Heart left ventricle (tissue), 16 donors: Measurements from ENCODE around the gene TAP2. TPM values are rescaled to one million over a fixed set of nuclear protein-coding genes. Genes with fewer than 3 reads are reported as not detected.

ENCODE experiments used
- ATAC-seq, 4 donors: fragments of 200-7000 bp; cut with Tn5 transposase; one replicate each; pipeline ENCODE4 v1.9.1; 2020 to 2022; ENCODE audit warnings: moderate library complexity in 4 of 4, mild to moderate bottlenecking in 3 of 4, moderate number of reproducible peaks in 1 of 4
- DNase-seq, 5 donors: peaks; one replicate each; pipeline ENCODE4 v3.0.0-alpha.2; 2020
- H3K27ac ChIP-seq, 12 donors: fragments of 200-600 bp; sonication (generic) in 4 of 12; one replicate each; pipeline versions ENCODE4 v1.5.0 to v1.8.0; 2016 to 2022; ENCODE audit warnings: mild to moderate bottlenecking in 2 of 12
- H3K27me3 ChIP-seq, 9 donors: fragments of 200-600 bp; sonication (generic) in 2 of 9; one replicate each; pipeline versions ENCODE4 v1.5.1 to v1.8.0; 2016 to 2022; ENCODE audit warnings: mild to moderate bottlenecking in 3 of 9
- H3K36me3 ChIP-seq, 9 donors: fragments of 200-600 bp; sonication (generic) in 2 of 9; one replicate each; pipeline versions ENCODE4 v1.5.0 to v1.8.0; 2018 to 2022; ENCODE audit warnings: mild to moderate bottlenecking in 2 of 9
- H3K4me1 ChIP-seq, 12 donors: fragments of 200-600 bp; sonication (generic) in 4 of 12; one replicate each; pipeline versions ENCODE4 v1.5.0 to v1.8.0; 2016 to 2022; ENCODE audit warnings: mild to moderate bottlenecking in 3 of 12
- H3K4me3 ChIP-seq, 12 donors: fragments of 200-600 bp; sonication (generic) in 4 of 12; one replicate each; pipeline versions ENCODE4 v1.5.0 to v1.8.0; 2017 to 2022; ENCODE audit warnings: mild to moderate bottlenecking in 9 of 12, moderate library complexity in 4 of 12
- H3K9me3 ChIP-seq, 12 donors: fragments of 200-600 bp; sonication (generic) in 4 of 12; one replicate each; pipeline versions ENCODE4 v1.5.0 to v1.8.0; 2016 to 2022; ENCODE audit warnings: mild to moderate bottlenecking in 1 of 12
- POLR2A ChIP-seq, 2 donors: fragments of 450-650 bp; IDR thresholded peaks; one replicate each; pipeline ENCODE4 v1.6.1; 2017; ENCODE audit warnings: antibody characterized with exemption in 2 of 2, mild to moderate bottlenecking in 2 of 2, moderate library complexity in 2 of 2
- WGBS, 4 donors: extraction: QIAGEN DNeasy Blood & Tissue Kit in 2 of 4; methylation state at CpG; one replicate each; pipeline versions ENCODE4 v1.1.5 to v1.1.7; 2013 to 2018; 5-methylcytosine and 5-hydroxymethylcytosine counted together
- intact Hi-C, 10 donors: fragments of 100-400 bp; cut with DNase I; formaldehyde crosslinking; loops; one replicate each; pipeline versions ENCODE4 v1.11.1 to v1.14.2; 2022
- polyA plus RNA-seq, 2 donors: library from polyadenylated mRNA; stranded (reverse); fragments of 200-250 nt; gene quantifications; one replicate each; pipeline ENCODE4 v1.2.3, GENCODE V29; 2013
- total RNA-seq, 9 donors: library from RNA; depleted of rRNA in 2 of 9; stranded (reverse); fragments of >200 nt in 2 of 9; fragmentation: NEBNext Ultra II Directional in 3 of 9; extraction: Animal tissue kit (Norgen Biotek cat#: 25700) in 3 of 9; gene quantifications; one replicate each; pipeline versions ENCODE4 v1.1.0 to v1.2.4, GENCODE V29; 2016 to 2023
- TF ChIP-seq, protein P1 (sequence below), 12 donors: fragments of 200-600 bp; sonication (generic) in 4 of 12; IDR thresholded peaks; one replicate each; pipeline versions ENCODE4 v1.5.0 to v1.8.0; 2018 to 2022; ENCODE audit warnings: antibody characterized with exemption in 12 of 12, mild to moderate bottlenecking in 5 of 12
- donor health status: ischemic (EF 13 %, LVEDD 7.1; RV severe dilation, severe dysfunction).
- donor health status: healthy with polysubstance abuse.
- donor health status: DM: no; HTN: yes; CAD: no.
- donor health status: DM: no; HTN: no; CAD: no.
- donor health status: ischemic (EF 25% LVEDD 6.9; RV normal size, moderate dysfunction).
- donor health status: ischemic (EF 25% LVEDD 5.7; RV mildly dilated, moderate dysfunction).
- donor health status: healthy.
- donor health status: DM: yes; HTN: yes; CAD: no.
- donor health status: ischemic (EF 35%, LVEDD 5.7; RV mildly dilated, moderate dysfunction).
- donor health status: nonischemic (EF 11% LVEDD 7.7; RV severe dilation, severe dysfunction).
- donor health status: DM: yes; HTN: yes; CAD: no.
- donor health status: PGD.
- donor health status: ischemic (EF 29% LVEDD 5.4; RV normal size, mild dysfunction).
- donor health status: nonischemic (EF 23%, LVEDD 6.1; RV moderate dilation, normal function).

Gene TAP2
- total and polyA plus RNA-seq, 11 donors, result 5.4 to 107 (median 12.6) TPM

DNA sequence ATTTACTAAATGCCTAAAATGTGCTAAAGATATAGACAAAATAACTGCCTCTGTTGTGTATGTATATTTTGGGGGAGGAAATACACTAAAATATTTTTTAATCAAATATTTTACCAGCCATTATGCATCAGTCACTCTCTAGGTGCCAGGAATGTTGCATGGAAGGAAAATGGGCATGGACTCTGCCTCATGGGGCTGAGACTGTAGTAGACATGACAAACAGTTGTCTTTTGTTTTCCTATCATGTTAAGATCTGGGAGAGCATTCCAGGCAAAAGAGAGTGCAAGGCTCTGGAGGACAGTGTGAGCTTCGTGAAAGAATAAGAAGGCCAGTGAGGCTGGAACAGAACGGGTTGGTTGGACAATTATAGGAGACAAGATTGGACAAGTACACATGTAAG, 48.2 kb downstream of the TAP2 start:
- Histone ChIP-seq H3K36me3 (no peaks in the 10 kb centered on the region), H3K4me1 (peaks cover 0 to 24% (median 0%) of the 10 kb centered on the region in 12 donors), H3K27me3 (peaks cover 0 to 74% (median 8%) of the 10 kb centered on the region in 9 donors), H3K9me3 (peaks cover 0 to 3% (median 0%) of the 10 kb centered on the region in 12 donors), H3K4me3 (no peak overlapping the region), H3K27ac (no peak overlapping the region)
- DNase-seq (no peak), ATAC-seq (no peak)
- TF ChIP-seq, protein P1, sequence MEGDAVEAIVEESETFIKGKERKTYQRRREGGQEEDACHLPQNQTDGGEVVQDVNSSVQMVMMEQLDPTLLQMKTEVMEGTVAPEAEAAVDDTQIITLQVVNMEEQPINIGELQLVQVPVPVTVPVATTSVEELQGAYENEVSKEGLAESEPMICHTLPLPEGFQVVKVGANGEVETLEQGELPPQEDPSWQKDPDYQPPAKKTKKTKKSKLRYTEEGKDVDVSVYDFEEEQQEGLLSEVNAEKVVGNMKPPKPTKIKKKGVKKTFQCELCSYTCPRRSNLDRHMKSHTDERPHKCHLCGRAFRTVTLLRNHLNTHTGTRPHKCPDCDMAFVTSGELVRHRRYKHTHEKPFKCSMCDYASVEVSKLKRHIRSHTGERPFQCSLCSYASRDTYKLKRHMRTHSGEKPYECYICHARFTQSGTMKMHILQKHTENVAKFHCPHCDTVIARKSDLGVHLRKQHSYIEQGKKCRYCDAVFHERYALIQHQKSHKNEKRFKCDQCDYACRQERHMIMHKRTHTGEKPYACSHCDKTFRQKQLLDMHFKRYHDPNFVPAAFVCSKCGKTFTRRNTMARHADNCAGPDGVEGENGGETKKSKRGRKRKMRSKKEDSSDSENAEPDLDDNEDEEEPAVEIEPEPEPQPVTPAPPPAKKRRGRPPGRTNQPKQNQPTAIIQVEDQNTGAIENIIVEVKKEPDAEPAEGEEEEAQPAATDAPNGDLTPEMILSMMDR (IDR thresholded peaks at IDR 0.05), result no peak
- no peak for TF ChIP-seq POLR2A (IDR thresholded peaks at IDR 0.05)
- 55 to 63% (median 61%) methylated on average over 2 of the region's 2 CpGs for WGBS, 4 donors
- intact Hi-C loops, result loop anchor here in 7 of 10 donors (5.0 to 10.0 kb wide), 6 partner anchors 86 to 546 kb away; no protein-coding TSS in a partner anchor

Other genes with a start within 250 kb of the TAP2 start
- gene HLA-DRB1, start 248.9 kb downstream of the TAP2 start, total RNA-seq, result 100 to 1,000 TPM in 3 of 9 donors, 10 to 100 TPM in 6; 12.3 to 404 (median 86.3) TPM
- 10 to 100 TPM; 32.3 to 76.3 TPM for gene HLA-DRB1, start 248.9 kb downstream of the TAP2 start, polyA plus RNA-seq
- gene HLA-DQA1, start 201.3 kb downstream of the TAP2 start, total RNA-seq, result 100 to 1,000 TPM in 1 of 9 donors, 10 to 100 TPM in 5, 1 to 10 TPM in 2, not detected in 1; 1.2 to 154 (median 14.1) TPM
- gene HLA-DQA1, start 201.3 kb downstream of the TAP2 start, polyA plus RNA-seq, result 1 to 10 TPM; 5.3 to 8.7 TPM
- 10 to 100 TPM in 6 of 9 donors, 1 to 10 TPM in 2, under 1 TPM in 1; 0.38 to 86.5 (median 14.9) TPM for gene HLA-DQB1, start 172.1 kb downstream of the TAP2 start, total RNA-seq
- gene HLA-DQB1, start 172.1 kb downstream of the TAP2 start, polyA plus RNA-seq, result 10 to 100 TPM; 15.4 to 28.9 TPM
- gene HLA-DQA2, start 97.3 kb downstream of the TAP2 start, total RNA-seq, result 10 to 100 TPM in 2 of 9 donors, 1 to 10 TPM in 1, under 1 TPM in 3, not detected in 3; 0.14 to 34.4 (median 1.6) TPM
- not detected for gene HLA-DQA2, start 97.3 kb downstream of the TAP2 start, polyA plus RNA-seq
- gene HLA-DQB2, start 75.2 kb downstream of the TAP2 start, total RNA-seq, result 10 to 100 TPM in 1 of 9 donors, 1 to 10 TPM in 3, under 1 TPM in 2, not detected in 3; 0.55 to 26.4 (median 1.5) TPM
- not detected for gene HLA-DQB2, start 75.2 kb downstream of the TAP2 start, polyA plus RNA-seq
- gene HLA-DOB, start 21.7 kb downstream of the TAP2 start, total RNA-seq, result 1 to 10 TPM in 1 of 9 donors, under 1 TPM in 6, not detected in 2; 0.25 to 2.7 (median 0.60) TPM
- gene HLA-DOB, start 21.7 kb downstream of the TAP2 start, polyA plus RNA-seq, result under 1 TPM; 0.30 to 0.76 TPM
- gene PSMB8, start 5.3 kb upstream of the TAP2 start, total RNA-seq, result 100 to 1,000 TPM in 1 of 9 donors, 10 to 100 TPM in 8; 11.1 to 115 (median 15.2) TPM
- 10 to 100 TPM; 23.1 to 32.6 TPM for gene PSMB8, start 5.3 kb upstream of the TAP2 start, polyA plus RNA-seq
- 100 to 1,000 TPM in 1 of 9 donors, 10 to 100 TPM in 8; 15.1 to 207 (median 20.3) TPM for gene TAP1, start 15.0 kb upstream of the TAP2 start, total RNA-seq
- gene TAP1, start 15.0 kb upstream of the TAP2 start, polyA plus RNA-seq, result 10 to 100 TPM; 21.6 to 44.5 TPM
- 100 to 1,000 TPM in 1 of 9 donors, 10 to 100 TPM in 7, 1 to 10 TPM in 1; 8.9 to 182 (median 14.6) TPM for gene PSMB9, start 15.5 kb upstream of the TAP2 start, total RNA-seq
- 10 to 100 TPM; 15.7 to 23.3 TPM for gene PSMB9, start 15.5 kb upstream of the TAP2 start, polyA plus RNA-seq
- gene HLA-DMB, start 102.3 kb upstream of the TAP2 start, total RNA-seq, result 100 to 1,000 TPM in 1 of 9 donors, 10 to 100 TPM in 1, 1 to 10 TPM in 7; 2.7 to 127 (median 9.3) TPM
- 1 to 10 TPM; 3.7 to 4.8 TPM for gene HLA-DMB, start 102.3 kb upstream of the TAP2 start, polyA plus RNA-seq
- 100 to 1,000 TPM in 1 of 9 donors, 10 to 100 TPM in 6, 1 to 10 TPM in 2; 5.4 to 150 (median 16.2) TPM for gene HLA-DMA, start 114.4 kb upstream of the TAP2 start, total RNA-seq
- gene HLA-DMA, start 114.4 kb upstream of the TAP2 start, polyA plus RNA-seq, result 10 to 100 TPM in 1 of 2 donors, 1 to 10 TPM in 1; 8.0 to 20.4 TPM
- 100 to 1,000 TPM in 2 of 9 donors, 10 to 100 TPM in 7; 56.8 to 107 (median 73.5) TPM for gene BRD2, start 129.9 kb upstream of the TAP2 start, total RNA-seq
- 10 to 100 TPM; 61.9 to 67.8 TPM for gene BRD2, start 129.9 kb upstream of the TAP2 start, polyA plus RNA-seq
- gene HLA-DOA, start 170.9 kb upstream of the TAP2 start, total RNA-seq, result 10 to 100 TPM in 2 of 9 donors, 1 to 10 TPM in 4, under 1 TPM in 3; 0.44 to 32.4 (median 1.5) TPM
- gene HLA-DOA, start 170.9 kb upstream of the TAP2 start, polyA plus RNA-seq, result 1 to 10 TPM in 1 of 2 donors, under 1 TPM in 1; 0.78 to 1.2 TPM
- gene HLA-DPA1, start 234.9 kb upstream of the TAP2 start, total RNA-seq, result 100 to 1,000 TPM in 2 of 9 donors, 10 to 100 TPM in 7; 18.6 to 438 (median 51.0) TPM
- 10 to 100 TPM; 18.2 to 23.5 TPM for gene HLA-DPA1, start 234.9 kb upstream of the TAP2 start, polyA plus RNA-seq
- gene HLA-DPB1, start 237.3 kb upstream of the TAP2 start, total RNA-seq, result 100 to 1,000 TPM in 2 of 9 donors, 10 to 100 TPM in 7; 16.6 to 346 (median 30.7) TPM
- gene HLA-DPB1, start 237.3 kb upstream of the TAP2 start, polyA plus RNA-seq, result 10 to 100 TPM; 25.0 to 30.1 TPM